Testis (tissue), 2 donors: ENCODE data around the gene FRMD6.

Experiments used
- CTCF ChIP-seq, 3 experiments: fragments of 450-650 bp in 2 of 3; fragments of 200-600 bp in 1 of 3; sonication (generic) in 1 of 3; IDR thresholded peaks; one replicate each; pipeline ENCODE4 v1.5.1; 2016 to 2019; ENCODE audit warnings: antibody characterized with exemption in 3 of 3, mild to moderate bottlenecking in 2 of 3, moderate library complexity in 1 of 3
- POLR2A ChIP-seq: fragments of 450-650 bp; IDR thresholded peaks from one replicate; pipeline ENCODE4 v1.6.1; 2017; ENCODE audit warnings: antibody characterized with exemption, mild to moderate bottlenecking, moderate library complexity

DNA sequence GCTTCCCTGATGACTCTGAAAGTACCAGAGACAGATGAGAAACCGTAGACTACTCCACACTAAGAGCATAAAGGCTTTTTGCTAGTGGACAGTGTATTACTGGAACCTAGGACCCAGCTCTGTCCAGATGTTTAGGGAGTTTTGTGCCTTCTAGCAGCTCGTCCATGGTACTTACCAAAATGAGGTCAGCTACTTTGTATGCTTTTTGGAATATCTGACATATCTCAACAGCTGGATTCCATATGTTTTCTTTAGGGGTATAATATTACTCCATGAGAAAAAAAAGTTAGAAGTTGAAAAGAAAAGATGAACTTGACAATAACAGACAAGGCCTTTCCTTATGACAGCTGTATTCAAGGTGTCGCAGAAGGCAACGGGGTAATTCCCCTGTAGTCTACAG is 32.1 kb upstream of the FRMD6 start:
- TF ChIP-seq POLR2A, result no peak
- TF ChIP-seq CTCF (IDR thresholded peaks at IDR 0.05), result no peak
